Thyroid gland (tissue), 4 donors: Measurements from ENCODE around the gene DHRS11. TPM values are rescaled to one million over a fixed set of nuclear protein-coding genes. Genes with fewer than 3 reads are reported as not detected.

Experiments
- DNase-seq, 2 donors: peaks; one replicate each; pipeline ENCODE4 v3.0.0-alpha.2; 2019
- H3K27ac ChIP-seq, 3 donors: fragments of 200-600 bp; sonication (generic); 1 replicate in 2 of 3; 2 replicates in 1 of 3; pipeline ENCODE4 v1.5.1; 2016 to 2019; ENCODE audit warnings: mild to moderate bottlenecking in 1 of 3, moderate library complexity in 1 of 3
- H3K27me3 ChIP-seq: fragments of 200-600 bp; sonication (generic); one replicate; pipeline ENCODE4 v1.5.1; 2019
- H3K36me3 ChIP-seq, 2 donors: fragments of 200-600 bp; sonication (generic); one replicate each; pipeline ENCODE4 v1.5.1; 2016 to 2019
- H3K4me1 ChIP-seq, 2 donors: fragments of 200-600 bp; sonication (generic); one replicate each; pipeline ENCODE4 v1.5.1; 2017 to 2019
- H3K4me3 ChIP-seq, 3 donors: fragments of 200-600 bp; sonication (generic); replicated peaks in 1 of 3; 1 replicate in 2 of 3; 2 replicates in 1 of 3; pipeline ENCODE4 v1.5.1; 2016; ENCODE audit warnings: mild to moderate bottlenecking in 1 of 3
- H3K9me3 ChIP-seq: fragments of 200-600 bp; sonication (generic); one replicate; pipeline ENCODE4 v1.5.1; 2017
- POLR2A ChIP-seq, 2 donors: fragments of 450-650 bp; IDR thresholded peaks; one replicate each; pipeline ENCODE4 v1.6.1; 2017; ENCODE audit warnings: antibody characterized with exemption in 2 of 2, mild to moderate bottlenecking in 2 of 2, moderate library complexity in 1 of 2
- WGBS, 2 donors: methylation state at CpG; one replicate each; pipeline ENCODE4 v1.1.5; 2017; 5-methylcytosine and 5-hydroxymethylcytosine counted together
- intact Hi-C: fragments of 100-400 bp; cut with DNase I; formaldehyde crosslinking; loops from one replicate; pipeline ENCODE4 v1.15.1; 2023
- total RNA-seq, 4 donors: library from RNA; depleted of rRNA; stranded (reverse); fragments of >200 nt; gene quantifications; one replicate each; pipeline ENCODE4 v1.2.3, GENCODE V29; 2016
- TF ChIP-seq, protein P1 (sequence below), 6 experiments: fragments of 200-600 bp in 3 of 6; fragments of 450-650 bp in 3 of 6; sonication (generic) in 3 of 6; IDR thresholded peaks; one replicate each; pipeline ENCODE4 v1.5.1; 2016 to 2019; ENCODE audit warnings: antibody characterized with exemption in 6 of 6, mild to moderate bottlenecking in 2 of 6, inconsistent platforms in 1 of 6, moderate library complexity in 1 of 6

Gene DHRS11
- total RNA-seq, 4 donors from 2014 or later = 12.3 to 28.4 (median 21.4) TPM

DNA sequence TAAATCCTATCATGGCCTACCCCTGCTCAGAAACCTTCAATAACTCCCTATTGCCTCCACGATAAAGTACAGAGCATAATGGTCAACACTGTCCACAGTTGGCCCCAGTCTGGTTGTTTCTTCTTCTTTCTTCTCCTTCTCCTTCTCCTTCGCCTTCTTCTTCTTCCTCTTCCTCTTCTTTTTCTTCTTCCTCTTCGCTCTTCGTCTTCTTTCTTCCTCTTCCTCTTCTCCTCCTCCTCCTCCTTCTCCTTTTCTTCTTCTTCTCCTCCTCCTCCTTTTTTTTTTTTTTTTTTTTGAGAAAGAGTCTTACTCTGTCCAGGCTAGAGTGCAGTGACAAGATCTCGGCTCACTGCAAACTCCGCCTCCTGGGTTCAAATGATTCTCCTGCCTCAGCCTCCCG is 33.5 kb downstream of the DHRS11 start:
- H3K36me3 ChIP-seq = no peaks in the 10 kb centered on the region
- no peak overlapping the region for H3K4me3 ChIP-seq
- H3K4me1 ChIP-seq = peaks cover 0 to 7% of the 10 kb centered on the region in 2 donors
- H3K9me3 ChIP-seq = no peaks in the 10 kb centered on the region
- H3K27me3 ChIP-seq = no peaks in the 10 kb centered on the region
- DNase-seq = no peak
- WGBS, 2 donors = 79 to 87% methylated on average over 7 of the region's 7 CpGs
- H3K27ac ChIP-seq = no peak overlapping the region
- intact Hi-C loops = no loop called here
- TF ChIP-seq, protein P1, sequence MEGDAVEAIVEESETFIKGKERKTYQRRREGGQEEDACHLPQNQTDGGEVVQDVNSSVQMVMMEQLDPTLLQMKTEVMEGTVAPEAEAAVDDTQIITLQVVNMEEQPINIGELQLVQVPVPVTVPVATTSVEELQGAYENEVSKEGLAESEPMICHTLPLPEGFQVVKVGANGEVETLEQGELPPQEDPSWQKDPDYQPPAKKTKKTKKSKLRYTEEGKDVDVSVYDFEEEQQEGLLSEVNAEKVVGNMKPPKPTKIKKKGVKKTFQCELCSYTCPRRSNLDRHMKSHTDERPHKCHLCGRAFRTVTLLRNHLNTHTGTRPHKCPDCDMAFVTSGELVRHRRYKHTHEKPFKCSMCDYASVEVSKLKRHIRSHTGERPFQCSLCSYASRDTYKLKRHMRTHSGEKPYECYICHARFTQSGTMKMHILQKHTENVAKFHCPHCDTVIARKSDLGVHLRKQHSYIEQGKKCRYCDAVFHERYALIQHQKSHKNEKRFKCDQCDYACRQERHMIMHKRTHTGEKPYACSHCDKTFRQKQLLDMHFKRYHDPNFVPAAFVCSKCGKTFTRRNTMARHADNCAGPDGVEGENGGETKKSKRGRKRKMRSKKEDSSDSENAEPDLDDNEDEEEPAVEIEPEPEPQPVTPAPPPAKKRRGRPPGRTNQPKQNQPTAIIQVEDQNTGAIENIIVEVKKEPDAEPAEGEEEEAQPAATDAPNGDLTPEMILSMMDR (IDR thresholded peaks at IDR 0.05) = no peak
- no peak for TF ChIP-seq POLR2A (IDR thresholded peaks at IDR 0.05)

DNA sequence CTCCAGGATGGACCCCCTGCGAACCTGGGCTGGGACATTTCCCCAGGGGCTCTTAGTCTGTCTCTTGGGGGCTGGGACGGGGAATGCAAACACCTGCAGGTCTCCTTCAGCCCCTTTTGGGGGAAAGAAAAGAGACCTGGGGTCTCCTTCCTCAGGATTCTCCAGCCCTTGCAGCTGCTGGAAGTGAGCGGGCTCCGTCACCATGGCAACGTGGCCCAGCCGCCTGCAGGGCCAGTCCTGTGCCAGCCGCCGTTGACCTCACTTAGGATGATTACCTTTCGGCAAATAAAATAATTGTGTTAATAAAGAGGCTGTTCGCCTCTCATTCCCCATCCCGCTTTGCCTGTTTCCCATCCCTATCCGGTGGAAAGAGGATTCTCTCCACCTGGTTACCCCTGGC is 35.4 kb downstream of the DHRS11 start:
- Histone ChIP-seq H3K27ac (no peak overlapping the region), H3K36me3 (no peaks in the 10 kb centered on the region), H3K4me1 (peaks cover 0 to 7% of the 10 kb centered on the region in 2 donors), H3K27me3 (no peaks in the 10 kb centered on the region), H3K9me3 (no peaks in the 10 kb centered on the region), H3K4me3 (no peak overlapping the region)
- intact Hi-C loops = no loop called here
- TF ChIP-seq, protein P1 (IDR thresholded peaks at IDR 0.05) = no peak
- TF ChIP-seq POLR2A (IDR thresholded peaks at IDR 0.05) = no peak
- 73 to 75% methylated on average over 12 of the region's 12 CpGs for whole genome bisulfite sequencing, 2 donors
- DNase-seq = no peak

DNA sequence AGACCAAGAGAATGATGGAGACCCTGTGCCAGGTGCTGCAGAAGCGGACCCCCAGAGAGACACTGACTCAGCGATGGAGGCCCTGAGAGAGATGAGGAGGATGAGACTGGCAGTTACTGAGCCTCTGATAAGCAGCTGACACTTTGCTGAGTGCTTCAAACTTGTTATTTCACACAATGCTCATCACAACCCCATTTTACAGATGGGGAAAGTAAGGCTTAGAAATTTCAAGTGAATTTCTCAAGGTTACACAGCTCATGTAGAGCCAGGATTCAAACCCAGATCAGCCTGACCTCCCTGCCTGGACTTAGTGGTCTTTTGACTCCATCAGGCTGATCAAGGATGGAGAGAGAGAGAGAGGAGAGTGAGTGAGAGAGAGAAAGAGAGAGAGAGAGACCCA is 36.9 kb downstream of the DHRS11 start:
- Histone ChIP-seq H3K4me3 (no peak overlapping the region), H3K36me3 (no peaks in the 10 kb centered on the region), H3K9me3 (no peaks in the 10 kb centered on the region), H3K27me3 (no peaks in the 10 kb centered on the region), H3K4me1 (peaks cover 0 to 7% of the 10 kb centered on the region in 2 donors), H3K27ac (no peak overlapping the region)
- no peak for DNase-seq
- WGBS, 2 donors = 94 to 97% methylated on average over 2 of the region's 2 CpGs
- intact Hi-C loops = no loop called here
- TF ChIP-seq, protein P1 (IDR thresholded peaks at IDR 0.05) = no peak
- no peak for TF ChIP-seq POLR2A (IDR thresholded peaks at IDR 0.05)

DNA sequence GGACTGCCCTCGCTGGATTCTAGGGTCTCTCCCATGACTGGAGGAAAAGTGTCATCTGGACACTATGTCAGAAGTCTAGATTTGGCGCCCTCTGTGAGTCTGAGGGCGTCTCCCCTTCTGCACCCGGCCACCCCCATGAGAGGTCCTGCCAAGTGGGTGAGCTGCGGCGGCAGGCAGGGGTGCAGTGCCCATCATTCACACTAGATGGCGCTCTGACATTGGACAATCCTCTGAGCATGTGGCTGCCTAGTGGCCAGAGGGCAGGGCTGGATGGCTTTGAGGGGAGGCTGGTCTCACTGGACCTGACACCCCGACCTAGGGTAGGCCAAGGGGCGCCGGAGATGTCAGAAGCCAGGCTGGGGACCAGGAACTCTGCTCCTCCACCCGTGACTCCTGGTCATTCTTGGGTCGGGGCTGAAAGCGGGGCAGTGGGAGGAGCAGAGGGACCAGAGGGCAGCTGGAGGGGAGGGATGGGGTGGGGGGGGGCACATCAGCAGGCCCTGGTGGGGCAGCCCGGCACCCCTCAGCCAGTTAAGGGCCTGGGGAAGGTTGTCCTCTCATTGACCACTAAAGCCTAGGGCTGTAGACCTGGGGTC is 37.7 kb downstream of the DHRS11 start:
- intact Hi-C loops = no loop called here
- Histone ChIP-seq H3K27ac (no peak overlapping the region), H3K4me3 (no peak overlapping the region), H3K4me1 (peaks cover 0 to 7% of the 10 kb centered on the region in 2 donors), H3K9me3 (no peaks in the 10 kb centered on the region), H3K36me3 (no peaks in the 10 kb centered on the region), H3K27me3 (no peaks in the 10 kb centered on the region)
- DNase-seq = peak; percentile 63 to 69
- WGBS, 2 donors = 10% methylated on average over 7 to 12 of the region's 14 CpGs
- TF ChIP-seq POLR2A (IDR thresholded peaks at IDR 0.05) = no peak
- TF ChIP-seq, protein P1 (IDR thresholded peaks at IDR 0.05) = peak; percentile 90 to 98 (median 96)

DNA sequence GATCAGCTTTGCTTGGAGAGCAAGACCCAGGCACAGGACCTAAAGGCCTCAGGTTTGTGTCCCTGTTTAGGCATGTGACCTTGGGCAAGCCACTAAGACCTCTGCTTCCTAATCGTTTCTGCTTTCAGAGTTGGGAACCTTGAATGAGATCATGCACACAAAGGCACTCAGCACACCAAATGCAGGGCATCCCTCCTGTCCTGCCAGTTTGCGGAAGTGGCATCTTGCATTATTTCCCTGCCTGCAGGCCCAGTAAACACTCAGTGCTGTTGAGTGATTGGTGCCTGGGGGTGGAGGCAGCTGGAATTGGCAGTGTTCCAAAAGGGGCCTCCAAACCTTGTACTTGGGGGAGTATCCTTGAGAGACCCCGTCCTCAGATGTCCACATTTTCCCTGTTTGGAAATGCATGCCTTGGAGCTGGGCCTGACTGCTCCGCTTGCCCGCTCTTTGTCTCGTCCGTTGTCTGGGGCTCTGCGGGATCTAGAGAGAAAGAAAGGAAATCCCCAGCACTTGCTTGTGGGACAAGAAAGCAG is 38.4 kb downstream of the DHRS11 start:
- WGBS, 2 donors = 74 to 77% methylated on average over 7 to 8 of the region's 8 CpGs
- intact Hi-C loops = loop anchor here (10.0 kb wide), 1 partner anchor 615 kb away; no protein-coding TSS in a partner anchor
- H3K4me1 ChIP-seq = peaks cover 0 to 7% of the 10 kb centered on the region in 2 donors
- TF ChIP-seq, protein P1 (IDR thresholded peaks at IDR 0.05) = no peak
- TF ChIP-seq POLR2A (IDR thresholded peaks at IDR 0.05) = no peak
- H3K36me3 ChIP-seq = no peaks in the 10 kb centered on the region
- DNase-seq = no peak
- H3K9me3 ChIP-seq = no peaks in the 10 kb centered on the region
- H3K27ac ChIP-seq = no peak overlapping the region
- no peak overlapping the region for H3K4me3 ChIP-seq
- no peaks in the 10 kb centered on the region for H3K27me3 ChIP-seq
